ENCODE results near the gene TRAPPC14. TPM values are rescaled to one million over a fixed set of nuclear protein-coding genes. Genes with fewer than 3 reads are reported as not detected.
"Not testable (repeated sequence)": the region's sequence is repeated elsewhere in the genome, so short reads cannot be mapped to it uniquely, and the experiment has no call there.

TRAPPC14 gene
- total RNA-seq (10 to 100 TPM; 68.7 to 73.0 TPM), polyA plus RNA-seq (1 to 10 TPM; 1.4 to 5.5 TPM)

DNA sequence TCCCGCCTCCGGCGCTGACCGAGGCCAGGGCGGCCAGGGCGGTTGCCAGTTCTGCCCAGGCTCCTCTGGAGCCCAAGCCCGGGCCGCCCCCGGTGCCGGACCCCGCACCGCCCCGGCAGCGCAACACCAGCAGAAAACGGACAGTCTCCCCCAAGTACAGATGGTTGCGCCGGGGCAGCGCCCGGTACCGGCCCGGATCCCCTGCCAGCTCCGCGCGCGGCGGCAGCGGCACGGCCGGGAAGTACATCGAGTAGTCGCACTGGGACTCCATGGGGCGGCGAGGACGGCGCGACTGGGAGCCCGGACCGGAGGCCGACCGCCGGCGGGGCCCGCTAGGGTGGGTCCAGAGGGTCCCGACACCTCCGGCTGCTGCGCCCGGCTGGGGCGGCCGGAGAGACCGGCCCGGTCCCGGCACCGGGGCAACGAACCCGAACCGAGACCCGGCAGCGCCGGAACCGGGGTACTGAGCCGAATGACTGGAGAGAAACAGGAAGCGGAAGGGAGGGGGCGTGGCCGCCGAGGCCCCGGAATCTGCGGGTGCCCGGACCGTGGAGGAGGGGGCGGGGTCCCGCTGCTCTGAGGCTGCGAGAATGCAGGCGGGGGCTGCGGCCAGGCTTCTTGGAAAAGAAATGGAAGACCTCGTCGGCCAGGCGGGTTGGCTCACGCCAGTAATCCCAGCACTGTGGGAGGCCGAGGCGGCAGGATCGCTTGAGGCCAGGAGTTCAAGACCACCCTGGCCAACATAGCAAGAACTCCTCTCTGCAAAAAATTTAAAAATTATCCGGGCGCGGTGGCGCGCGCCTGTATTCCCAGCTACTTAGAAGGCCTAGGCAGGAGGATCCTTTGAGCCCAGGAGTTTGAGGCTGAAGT is at the start of gene TRAPPC14:
TRAPPC14 (minus strand) TSS at position 495 of the 870 bp plus-strand sequence; CDS start at position 271, 224 bp downstream.
- peak within 1 kb of the TSS; percentile 86 to 96 (median 92) for H3K27ac Mint-ChIP-seq
- ChIA-PET POLR2A (ENCODE audit: partially characterized antibody) (interaction anchor here (0.9 to 6.4 kb wide), 15 partner anchors 10 to 271 kb away, joined by 3 to 73 read pairs (median 7); partner anchors contain the start of genes AP4M1, GAL3ST4, GPC2 and LAMTOR4), CTCF (ENCODE audit: partially characterized antibody) (interaction anchor here (0.7 to 2.2 kb wide), 5 partner anchors 10 to 59 kb away, joined by 3 to 8 read pairs (median 3); partner anchors contain the start of gene LAMTOR4)
- H3K27me3 Mint-ChIP-seq: no peaks in the 10 kb centered on the region
- peak; percentile 86 to 93 (median 87) for DNase-seq
- Histone ChIP-seq H3K9me3 (ENCODE audit: control insufficient read depth in 1 of 2, low read length in 2 of 2) (no peaks in the 10 kb centered on the region), H3K36me3 (ENCODE audit: insufficient read depth, low read length) (peaks cover 22% of the 10 kb centered on the region), H3K4me3 (ENCODE audit: low read length in 2 of 2) (peak within 1 kb of the TSS; percentile 52 to 74), H3K27ac (ENCODE audit: low read depth, low read length) (peak within 1 kb of the TSS; percentile 80), H3K27me3 (ENCODE audit: insufficient read depth, low read length) (no peaks in the 10 kb centered on the region), H3K4me1 (ENCODE audit: insufficient read depth, low read length) (peaks cover 49% of the 10 kb centered on the region)
- intact Hi-C loops (cut with micrococcal nuclease): loop anchor here (1.0 kb wide), 3 partner anchors 10 to 19 kb away; partner anchors contain the start of genes GAL3ST4, GPC2, LAMTOR4 and STAG3
- H3K4me1 Mint-ChIP-seq: peaks cover 25 to 79% (median 44%) of the 10 kb centered on the region in 4 donors
- H3K4me3 Mint-ChIP-seq: peak within 1 kb of the TSS; percentile 86 to 90 (median 88)
- H3K9me3 Mint-ChIP-seq: no peaks in the 10 kb centered on the region
- H3K36me3 Mint-ChIP-seq: peaks cover 4 to 36% of the 10 kb centered on the region in 2 donors

DNA sequence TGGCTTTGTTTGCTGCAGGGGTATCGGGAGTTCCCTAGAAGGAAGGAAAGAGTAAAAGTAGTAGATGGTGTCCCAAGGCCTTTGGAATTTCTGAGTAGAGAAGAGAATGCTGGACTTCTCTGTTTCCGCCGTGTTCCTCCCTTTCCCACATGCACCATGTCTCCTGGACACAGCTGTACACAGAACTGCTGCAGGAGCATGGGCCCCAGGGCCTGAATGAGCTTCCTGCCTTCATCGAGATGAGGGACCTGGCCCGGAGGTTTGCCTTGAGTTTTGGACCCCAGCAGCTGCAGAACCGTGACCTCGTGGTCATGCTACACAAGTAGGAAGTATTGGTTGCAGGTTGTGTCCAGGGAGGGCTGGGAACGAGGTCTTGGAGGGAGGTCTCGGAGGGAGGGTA is 45.9 kb upstream of the TRAPPC14 start:
- Mint-ChIP-seq H3K36me3 (no peaks in the 10 kb centered on the region), H3K27ac (no peak overlapping the region), H3K4me3 (no peak overlapping the region), H3K27me3 (no peaks in the 10 kb centered on the region), H3K9me3 (peaks cover 0 to 1% (median 0%) of the 10 kb centered on the region in 8 donors), H3K4me1 (peaks cover 12 to 15% (median 14%) of the 10 kb centered on the region in 4 donors)
- ChIA-PET CTCF (ENCODE audit: partially characterized antibody) (interaction anchor here (1.2 kb wide), 1 partner anchor 9 kb away, joined by 3 read pairs; no protein-coding TSS in a partner anchor), POLR2A (ENCODE audit: partially characterized antibody) (no interaction called here)
- Histone ChIP-seq H3K27me3 (ENCODE audit: insufficient read depth, low read length) (no peaks in the 10 kb centered on the region), H3K36me3 (ENCODE audit: insufficient read depth, low read length) (no peaks in the 10 kb centered on the region), H3K4me3 (ENCODE audit: low read length in 2 of 2) (no peak overlapping the region), H3K9me3 (ENCODE audit: control insufficient read depth in 1 of 2, low read length in 2 of 2) (no peaks in the 10 kb centered on the region), H3K27ac (ENCODE audit: low read depth, low read length) (no peak overlapping the region), H3K4me1 (ENCODE audit: insufficient read depth, low read length) (peaks cover 12% of the 10 kb centered on the region)
- DNase-seq: no peak
- intact Hi-C loops (cut with micrococcal nuclease): no loop called here

DNA sequence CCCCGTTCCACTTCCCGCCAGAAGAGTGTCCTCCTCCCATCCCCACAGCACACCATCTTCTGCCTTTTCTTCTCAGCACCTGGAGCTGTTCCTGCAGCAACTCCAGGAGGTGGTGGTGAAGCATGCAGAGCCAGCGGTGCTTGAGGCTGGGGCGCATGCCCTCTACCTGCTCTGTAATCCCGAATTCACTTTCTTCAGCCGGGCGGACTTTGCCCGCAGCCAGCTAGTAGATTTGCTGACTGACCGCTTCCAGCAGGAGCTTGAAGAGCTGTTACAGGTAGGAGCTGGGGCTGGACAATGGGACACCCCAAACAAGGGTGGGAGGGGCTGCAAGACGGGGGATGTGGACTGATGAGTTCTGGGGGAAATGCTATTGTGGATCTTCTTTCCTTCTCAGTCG is 42.2 kb upstream of the TRAPPC14 start:
- Mint-ChIP-seq H3K4me3 (no peak overlapping the region), H3K27ac (no peak overlapping the region), H3K9me3 (peaks cover 0 to 3% (median 0%) of the 10 kb centered on the region in 8 donors), H3K27me3 (peaks cover 0 to 2% of the 10 kb centered on the region in 2 donors), H3K4me1 (no peaks in the 10 kb centered on the region), H3K36me3 (no peaks in the 10 kb centered on the region)
- Histone ChIP-seq H3K36me3 (ENCODE audit: insufficient read depth, low read length) (no peaks in the 10 kb centered on the region), H3K27me3 (ENCODE audit: insufficient read depth, low read length) (no peaks in the 10 kb centered on the region), H3K9me3 (ENCODE audit: control insufficient read depth in 1 of 2, low read length in 2 of 2) (no peaks in the 10 kb centered on the region), H3K4me1 (ENCODE audit: insufficient read depth, low read length) (no peaks in the 10 kb centered on the region), H3K27ac (ENCODE audit: low read depth, low read length) (no peak overlapping the region), H3K4me3 (ENCODE audit: low read length in 2 of 2) (no peak overlapping the region)
- ChIA-PET POLR2A (ENCODE audit: partially characterized antibody) (no interaction called here), CTCF (ENCODE audit: partially characterized antibody) (interaction anchor here (1.1 to 1.3 kb wide), 3 partner anchors 11 to 250 kb away, joined by 3 read pairs; no protein-coding TSS in a partner anchor)
- intact Hi-C loops (cut with micrococcal nuclease): no loop called here
- DNase-seq: no peak

DNA sequence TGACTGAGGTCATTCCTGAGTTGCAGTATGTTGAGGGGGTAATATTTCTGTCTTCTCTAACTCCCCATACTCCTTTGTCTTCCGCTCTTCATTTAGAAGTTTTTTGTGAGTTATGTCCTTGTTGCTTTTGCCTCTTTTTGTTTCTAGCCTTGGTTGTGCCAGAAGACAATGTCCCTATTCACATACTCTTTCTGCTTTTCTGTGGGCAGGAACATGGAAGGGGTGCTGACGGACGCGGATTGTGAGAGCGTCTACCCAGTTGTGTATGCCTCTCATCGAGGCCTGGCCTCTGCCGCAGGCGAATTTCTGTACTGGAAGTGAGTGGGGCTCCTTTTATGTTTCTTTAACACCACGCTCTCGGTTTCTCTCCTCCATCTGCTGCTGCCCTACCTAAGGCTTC is 39.7 kb upstream of the TRAPPC14 start:
- H3K4me1 Mint-ChIP-seq: no peaks in the 10 kb centered on the region
- no peak for DNase-seq
- CTCF ChIA-PET (ENCODE audit: partially characterized antibody): no interaction called here
- Histone ChIP-seq H3K4me1 (ENCODE audit: insufficient read depth, low read length) (no peaks in the 10 kb centered on the region), H3K27ac (ENCODE audit: low read depth, low read length) (no peak overlapping the region), H3K27me3 (ENCODE audit: insufficient read depth, low read length) (no peaks in the 10 kb centered on the region), H3K4me3 (ENCODE audit: low read length in 2 of 2) (no peak overlapping the region), H3K36me3 (ENCODE audit: insufficient read depth, low read length) (no peaks in the 10 kb centered on the region), H3K9me3 (ENCODE audit: control insufficient read depth in 1 of 2, low read length in 2 of 2) (no peaks in the 10 kb centered on the region)
- H3K9me3 Mint-ChIP-seq: peaks cover 0 to 3% (median 0%) of the 10 kb centered on the region in 8 donors
- POLR2A ChIA-PET (ENCODE audit: partially characterized antibody): no interaction called here
- H3K36me3 Mint-ChIP-seq: no peaks in the 10 kb centered on the region
- no peak overlapping the region for H3K4me3 Mint-ChIP-seq
- H3K27ac Mint-ChIP-seq: peak overlapping the region in 2 of 7 donors; percentile 53 to 57
- H3K27me3 Mint-ChIP-seq: peaks cover 0 to 2% of the 10 kb centered on the region in 2 donors
- intact Hi-C loops (cut with micrococcal nuclease): no loop called here

DNA sequence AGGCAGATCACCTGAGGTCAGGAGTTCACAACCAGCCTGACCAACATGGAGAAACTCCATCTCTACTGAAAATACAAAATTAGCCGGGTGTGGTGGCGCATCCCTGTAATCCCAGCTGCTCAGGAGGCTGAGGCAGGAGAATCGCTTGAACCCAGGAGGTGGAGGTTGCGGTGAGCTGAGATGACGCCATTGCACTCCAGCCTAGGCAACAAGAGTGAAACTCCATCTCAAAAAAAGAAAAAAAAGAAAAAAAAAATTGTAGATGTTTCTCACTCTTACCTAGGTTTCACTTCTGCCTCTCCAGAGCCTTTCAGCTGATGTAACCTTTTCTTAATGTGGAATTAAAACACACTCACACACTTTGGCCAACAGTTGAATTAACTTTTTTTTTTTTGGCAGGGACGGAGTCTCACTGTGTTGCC is 37.4 kb upstream of the TRAPPC14 start:
- H3K27ac Mint-ChIP-seq: peak overlapping the region in 1 of 7 donors; percentile 47
- H3K4me1 ChIP-seq (ENCODE audit: insufficient read depth, low read length); intact Hi-C loops (cut with micrococcal nuclease); H3K4me3 ChIP-seq (ENCODE audit: low read length in 2 of 2); H3K9me3 ChIP-seq (ENCODE audit: control insufficient read depth in 1 of 2, low read length in 2 of 2); H3K27me3 ChIP-seq (ENCODE audit: insufficient read depth, low read length); POLR2A ChIA-PET (ENCODE audit: partially characterized antibody); DNase-seq; H3K27me3 Mint-ChIP-seq; H3K9me3 Mint-ChIP-seq; H3K4me1 Mint-ChIP-seq; H3K4me3 Mint-ChIP-seq; H3K36me3 Mint-ChIP-seq; H3K27ac ChIP-seq (ENCODE audit: low read depth, low read length); H3K36me3 ChIP-seq (ENCODE audit: insufficient read depth, low read length): not testable (repeated sequence)
- CTCF ChIA-PET (ENCODE audit: partially characterized antibody): interaction anchor here (0.9 to 3.5 kb wide), 2 partner anchors 9 to 22 kb away, joined by 3 to 15 read pairs; no protein-coding TSS in a partner anchor

GRCh38 chr7:100195222-100195621 is 36.7 kb upstream of the TRAPPC14 start:
- Mint-ChIP-seq H3K27ac (no peak overlapping the region), H3K4me1 (peaks cover 0 to 3% (median 1%) of the 10 kb centered on the region in 4 donors), H3K36me3 (no peaks in the 10 kb centered on the region), H3K27me3 (peaks cover 0 to 2% of the 10 kb centered on the region in 2 donors), H3K9me3 (peaks cover 0 to 2% (median 0%) of the 10 kb centered on the region in 8 donors), H3K4me3 (no peak overlapping the region)
- Histone ChIP-seq H3K4me3 (ENCODE audit: low read length in 2 of 2) (no peak overlapping the region), H3K36me3 (ENCODE audit: insufficient read depth, low read length) (no peaks in the 10 kb centered on the region), H3K4me1 (ENCODE audit: insufficient read depth, low read length) (no peaks in the 10 kb centered on the region), H3K9me3 (ENCODE audit: control insufficient read depth in 1 of 2, low read length in 2 of 2) (no peaks in the 10 kb centered on the region), H3K27ac (ENCODE audit: low read depth, low read length) (no peak overlapping the region), H3K27me3 (ENCODE audit: insufficient read depth, low read length) (no peaks in the 10 kb centered on the region)
- no peak for DNase-seq
- ChIA-PET CTCF (ENCODE audit: partially characterized antibody) (interaction anchor here (0.8 to 3.5 kb wide), 7 partner anchors 9 to 176 kb away, joined by 3 to 15 read pairs (median 3); no protein-coding TSS in a partner anchor), POLR2A (ENCODE audit: partially characterized antibody) (no interaction called here)
- intact Hi-C loops (cut with micrococcal nuclease): no loop called here

GRCh38 chr7:100192969-100193368 is 34.4 kb upstream of the TRAPPC14 start:
- DNase-seq: no peak
- no peaks in the 10 kb centered on the region for H3K36me3 Mint-ChIP-seq
- no peaks in the 10 kb centered on the region for H3K36me3 ChIP-seq (ENCODE audit: insufficient read depth, low read length)
- H3K4me1 Mint-ChIP-seq: peaks cover 3 to 6% (median 5%) of the 10 kb centered on the region in 4 donors
- no peak overlapping the region for H3K4me3 Mint-ChIP-seq
- no peaks in the 10 kb centered on the region for H3K27me3 Mint-ChIP-seq
- H3K9me3 Mint-ChIP-seq: peaks cover 0 to 2% (median 0%) of the 10 kb centered on the region in 8 donors
- ChIA-PET CTCF (ENCODE audit: partially characterized antibody) (interaction anchor here (1.1 to 3.5 kb wide), 6 partner anchors 11 to 214 kb away, joined by 3 to 15 read pairs (median 4); no protein-coding TSS in a partner anchor), POLR2A (ENCODE audit: partially characterized antibody) (no interaction called here)
- no peak overlapping the region for H3K27ac ChIP-seq (ENCODE audit: low read depth, low read length)
- H3K9me3 ChIP-seq (ENCODE audit: control insufficient read depth in 1 of 2, low read length in 2 of 2): no peaks in the 10 kb centered on the region
- H3K27ac Mint-ChIP-seq: no peak overlapping the region
- H3K4me3 ChIP-seq (ENCODE audit: low read length in 2 of 2): no peak overlapping the region
- intact Hi-C loops (cut with micrococcal nuclease): no loop called here
- no peaks in the 10 kb centered on the region for H3K4me1 ChIP-seq (ENCODE audit: insufficient read depth, low read length)
- no peaks in the 10 kb centered on the region for H3K27me3 ChIP-seq (ENCODE audit: insufficient read depth, low read length)

Data from CD4-positive, alpha-beta memory T cell (primary cell).